ENCODE results near the gene NOS1AP. TPM values are rescaled to one million over a fixed set of nuclear protein-coding genes. Genes with fewer than 3 reads are reported as not detected.

The NOS1AP gene
- total and polyA plus RNA-seq, 12 donors: 0.37 to 12.0 (median 3.1) TPM

DNA sequence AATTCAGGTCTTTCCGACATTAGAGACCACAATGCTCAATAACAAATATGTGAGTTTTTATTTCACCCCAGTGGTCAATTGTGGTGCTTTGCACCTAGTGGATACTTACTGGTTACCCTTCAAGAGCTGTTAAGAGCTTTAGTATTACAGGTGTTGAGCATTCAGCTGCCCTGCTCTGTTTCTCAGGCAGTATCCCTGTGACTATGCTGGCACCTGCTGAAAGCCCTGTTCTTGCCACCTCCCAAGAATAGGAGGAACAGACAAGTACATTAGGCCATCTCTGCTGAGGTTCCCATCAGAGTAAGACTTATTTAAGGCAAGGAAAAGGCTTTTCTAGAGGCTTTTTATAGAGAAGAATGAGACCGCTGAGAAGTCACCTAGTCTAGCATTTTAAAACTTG lies 60.8 kb downstream of the NOS1AP start:
- no peak for TF ChIP-seq POLR2A (IDR thresholded peaks at IDR 0.05)
- TF ChIP-seq, protein P1, sequence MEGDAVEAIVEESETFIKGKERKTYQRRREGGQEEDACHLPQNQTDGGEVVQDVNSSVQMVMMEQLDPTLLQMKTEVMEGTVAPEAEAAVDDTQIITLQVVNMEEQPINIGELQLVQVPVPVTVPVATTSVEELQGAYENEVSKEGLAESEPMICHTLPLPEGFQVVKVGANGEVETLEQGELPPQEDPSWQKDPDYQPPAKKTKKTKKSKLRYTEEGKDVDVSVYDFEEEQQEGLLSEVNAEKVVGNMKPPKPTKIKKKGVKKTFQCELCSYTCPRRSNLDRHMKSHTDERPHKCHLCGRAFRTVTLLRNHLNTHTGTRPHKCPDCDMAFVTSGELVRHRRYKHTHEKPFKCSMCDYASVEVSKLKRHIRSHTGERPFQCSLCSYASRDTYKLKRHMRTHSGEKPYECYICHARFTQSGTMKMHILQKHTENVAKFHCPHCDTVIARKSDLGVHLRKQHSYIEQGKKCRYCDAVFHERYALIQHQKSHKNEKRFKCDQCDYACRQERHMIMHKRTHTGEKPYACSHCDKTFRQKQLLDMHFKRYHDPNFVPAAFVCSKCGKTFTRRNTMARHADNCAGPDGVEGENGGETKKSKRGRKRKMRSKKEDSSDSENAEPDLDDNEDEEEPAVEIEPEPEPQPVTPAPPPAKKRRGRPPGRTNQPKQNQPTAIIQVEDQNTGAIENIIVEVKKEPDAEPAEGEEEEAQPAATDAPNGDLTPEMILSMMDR (IDR thresholded peaks at IDR 0.05): no peak
- Histone ChIP-seq H3K36me3 (replicated peaks in 1 of 2) (no peaks in the 10 kb centered on the region), H3K4me3 (no peak overlapping the region), H3K4me1 (replicated peaks in 1 of 2) (peaks cover 8 to 21% of the 10 kb centered on the region in 2 donors), H3K9me3 (replicated peaks in 1 of 3) (no peaks in the 10 kb centered on the region), H3K27me3 (no peaks in the 10 kb centered on the region), H3K27ac (no peak overlapping the region)
- intact Hi-C loops (cut with DNase I): no loop called here
- WGBS, 4 donors: 95 to 100% (median 97%) methylated on average over 2 of the region's 2 CpGs
- DNase-seq: no peak

DNA sequence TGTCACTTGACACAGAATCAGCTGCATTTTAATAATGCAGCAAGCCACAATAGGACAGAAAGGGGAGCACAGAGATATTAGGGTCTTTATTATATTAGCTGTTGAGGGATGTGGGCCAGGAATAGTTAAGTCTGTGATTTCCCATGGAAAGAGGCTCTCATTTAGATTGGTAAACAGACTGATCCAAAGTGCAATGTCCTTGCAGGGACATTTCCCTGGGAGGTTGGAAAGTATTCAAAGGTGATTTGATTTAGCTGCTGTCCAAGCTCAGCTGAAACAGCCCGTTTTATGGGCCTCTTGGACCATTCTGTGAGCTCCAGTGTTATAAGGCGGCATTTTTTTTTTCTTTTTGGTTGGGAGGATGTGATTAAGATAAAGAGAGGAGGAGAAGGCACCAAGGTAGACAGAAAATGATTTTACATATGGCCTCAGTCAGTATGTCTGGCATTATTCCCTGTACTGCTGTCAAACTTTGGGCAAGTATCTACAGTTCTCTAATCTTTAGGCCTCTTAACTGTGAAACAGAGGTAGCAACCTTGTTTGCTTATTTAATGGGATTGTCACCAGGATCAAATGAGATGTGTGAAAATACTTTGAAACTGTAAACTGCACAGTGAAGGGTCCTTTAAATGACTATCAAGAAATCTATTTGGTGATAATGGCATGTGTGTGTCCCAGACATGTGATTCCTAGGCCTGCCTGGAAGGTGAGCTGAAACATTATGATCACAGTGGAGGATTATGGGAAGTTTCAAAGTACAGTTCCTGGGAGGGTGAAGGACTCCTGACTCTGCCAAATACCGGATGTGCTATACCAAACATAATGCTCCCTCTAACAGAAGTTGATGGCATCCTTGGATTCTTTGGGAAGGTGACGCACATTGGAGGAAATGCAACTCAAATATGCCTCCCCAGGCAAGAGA lies 62.2 kb downstream of the NOS1AP start:
- intact Hi-C loops (cut with DNase I): no loop called here
- Histone ChIP-seq H3K27me3 (no peaks in the 10 kb centered on the region), H3K27ac (peak overlapping the region in 1 of 5 donors; percentile 24), H3K4me1 (replicated peaks in 1 of 2) (peaks cover 8 to 21% of the 10 kb centered on the region in 2 donors), H3K4me3 (no peak overlapping the region), H3K36me3 (replicated peaks in 1 of 2) (no peaks in the 10 kb centered on the region), H3K9me3 (replicated peaks in 1 of 3) (no peaks in the 10 kb centered on the region)
- TF ChIP-seq POLR2A (IDR thresholded peaks at IDR 0.05): no peak
- TF ChIP-seq, protein P1 (IDR thresholded peaks at IDR 0.05): no peak
- WGBS, 4 donors: 37 to 65% (median 47%) methylated on average over 4 of the region's 4 CpGs
- peak in 4 of 7 donors; percentile 19 to 49 (median 30) for DNase-seq

DNA sequence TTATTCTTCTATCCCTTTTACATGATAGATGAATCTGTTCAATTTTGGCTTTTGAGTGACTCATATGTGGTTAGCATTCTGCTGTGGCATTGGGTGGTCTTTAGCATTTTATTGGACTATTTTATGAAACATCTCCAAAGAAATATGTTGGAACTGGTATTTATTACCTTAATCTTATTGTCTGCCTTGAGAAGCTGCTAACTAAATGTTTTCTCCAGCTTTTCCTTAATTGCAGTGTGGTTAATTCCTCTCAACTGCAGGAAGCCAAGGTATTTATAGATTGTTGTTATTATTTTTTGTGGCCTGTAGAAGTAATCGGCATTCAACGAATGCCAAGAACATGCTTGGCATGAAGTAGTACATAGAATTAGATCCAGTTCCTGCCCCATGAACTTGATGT lies 64.1 kb downstream of the NOS1AP start:
- Histone ChIP-seq H3K4me3 (no peak overlapping the region), H3K4me1 (replicated peaks in 1 of 2) (peaks cover 8 to 21% of the 10 kb centered on the region in 2 donors), H3K9me3 (replicated peaks in 1 of 3) (no peaks in the 10 kb centered on the region), H3K36me3 (replicated peaks in 1 of 2) (no peaks in the 10 kb centered on the region), H3K27me3 (no peaks in the 10 kb centered on the region), H3K27ac (no peak overlapping the region)
- intact Hi-C loops (cut with DNase I): no loop called here
- no peak for DNase-seq
- TF ChIP-seq, protein P1 (IDR thresholded peaks at IDR 0.05): no peak
- no peak for TF ChIP-seq POLR2A (IDR thresholded peaks at IDR 0.05)
- 34 to 61% (median 54%) methylated on average over 2 of the region's 2 CpGs for WGBS, 4 donors

DNA sequence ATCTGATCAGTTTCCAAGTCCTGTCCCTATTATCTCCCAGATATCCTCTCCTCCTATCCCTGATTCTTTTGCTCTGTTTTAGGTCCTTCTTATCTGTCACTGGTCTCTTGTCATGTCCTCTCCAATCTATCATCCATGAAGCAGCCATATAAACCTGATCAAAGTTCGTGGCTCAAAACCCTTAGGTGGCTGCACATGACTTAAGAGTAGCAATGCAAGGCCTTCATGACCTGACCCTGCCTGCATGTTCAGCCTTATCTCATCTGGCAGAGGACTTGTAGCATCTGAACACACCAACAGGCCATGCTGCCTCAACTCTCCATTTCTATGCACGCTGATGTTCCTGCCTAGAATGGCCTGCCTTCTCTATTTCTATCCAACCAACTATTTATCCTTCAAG lies 65.2 kb downstream of the NOS1AP start:
- H3K27ac ChIP-seq: no peak overlapping the region
- H3K27me3 ChIP-seq: no peaks in the 10 kb centered on the region
- peaks cover 8 to 21% of the 10 kb centered on the region in 2 donors for H3K4me1 ChIP-seq (replicated peaks in 1 of 2)
- no peak overlapping the region for H3K4me3 ChIP-seq
- intact Hi-C loops (cut with DNase I): no loop called here
- H3K36me3 ChIP-seq (replicated peaks in 1 of 2): no peaks in the 10 kb centered on the region
- no peak for DNase-seq
- H3K9me3 ChIP-seq (replicated peaks in 1 of 3): no peaks in the 10 kb centered on the region
- 93 to 95% (median 94%) methylated on average over 2 of the region's 2 CpGs for WGBS, 4 donors
- TF ChIP-seq POLR2A (IDR thresholded peaks at IDR 0.05): no peak
- TF ChIP-seq, protein P1 (IDR thresholded peaks at IDR 0.05): no peak
